22Rv1 (cell line): Measurements from ENCODE around the gene SHANK1.

Experiments
- CTCF ChIP-seq: fragments of 450-650 bp; IDR thresholded peaks from 2 replicates; pipeline ENCODE4 v1.5.1; 2017; ENCODE audit warnings: mild to moderate bottlenecking
- ZFX ChIP-seq: fragments of 450-650 bp; IDR thresholded peaks from 2 replicates; pipeline ENCODE4 v1.6.1; 2017; ENCODE audit warnings: antibody characterized with exemption, borderline replicate concordance

GRCh38 chr19:50702871-50703829 is 16.5 kb downstream of the SHANK1 start:
- TF ChIP-seq CTCF (no peak), ZFX (no peak)
